GM23338 (cell line): ENCODE measurements around the gene DRAXIN. TPM values are rescaled to one million over a fixed set of nuclear protein-coding genes. Genes with fewer than 3 reads are reported as not detected.

ENCODE experiments used
- ATAC-seq: fragments of 200-7000 bp; cut with Tn5 transposase; 3 replicates; pipeline ENCODE4 v1.9.1; 2020
- DNase-seq: peaks from one replicate; pipeline ENCODE4 v3.0.0-alpha.2; 2015; ENCODE audit warnings: low spot score
- H2AFZ ChIP-seq: fragments of 200-600 bp; sonication (generic); 2 replicates; pipeline ENCODE4 v1.8.0; 2016; ENCODE audit warnings: antibody characterized with exemption, mild to moderate bottlenecking, moderate library complexity
- H3F3A ChIP-seq: fragments of 200-600 bp; sonication (generic); replicated peaks from 2 replicates; pipeline ENCODE4 v1.8.0; 2017; ENCODE audit warnings: antibody characterized with exemption, mixed run types, low read depth
- H3K27ac ChIP-seq: fragments of 200-600 bp; sonication (generic); 2 replicates; pipeline ENCODE4 v1.6.1; 2016; ENCODE audit warnings: low read depth
- H3K27me3 ChIP-seq: fragments of 200-600 bp; sonication (generic); 2 replicates; pipeline ENCODE4 v1.8.0; 2016; ENCODE audit warnings: mild to moderate bottlenecking, mixed run types, moderate library complexity; ENCODE audit not compliant: insufficient read depth
- H3K36me3 ChIP-seq: fragments of 200-600 bp; sonication (generic); 2 replicates; pipeline ENCODE4 v1.8.0; 2016; ENCODE audit warnings: mild to moderate bottlenecking; ENCODE audit not compliant: insufficient read depth
- H3K4me1 ChIP-seq: fragments of 200-600 bp; sonication (generic); 2 replicates; pipeline ENCODE4 v1.8.0; 2016; ENCODE audit warnings: mild to moderate bottlenecking, moderate library complexity; ENCODE audit not compliant: insufficient read depth
- H3K4me2 ChIP-seq: fragments of 200-600 bp; sonication (generic); 2 replicates; pipeline ENCODE4 v1.7.1; 2017; ENCODE audit warnings: mixed run types
- H3K4me3 ChIP-seq: fragments of 200-600 bp; sonication (generic); 2 replicates; pipeline ENCODE4 v1.6.1; 2016; ENCODE audit warnings: mixed run types
- H3K79me2 ChIP-seq: fragments of 200-600 bp; sonication (generic); replicated peaks from 2 replicates; pipeline ENCODE4 v1.8.0; 2017; ENCODE audit warnings: mild to moderate bottlenecking; ENCODE audit not compliant: insufficient read depth
- H3K9me2 ChIP-seq: fragments of 200-600 bp; sonication (generic); 2 replicates; pipeline ENCODE4 v1.8.0; 2017; ENCODE audit not compliant: insufficient read depth
- H4K20me1 ChIP-seq: fragments of 200-600 bp; sonication (generic); replicated peaks from 2 replicates; pipeline ENCODE4 v1.8.0; 2017; ENCODE audit warnings: mild to moderate bottlenecking; ENCODE audit not compliant: insufficient read depth
- H3K27ac Mint-ChIP-seq: 2 replicates; pipeline ENCODE4 v1.8.0; 2020; ENCODE audit warnings: inconsistent platforms, mild to moderate bottlenecking, moderate library complexity, mixed read lengths
- H3K27me3 Mint-ChIP-seq: 3 replicates; pipeline ENCODE4 v1.8.0; 2022; ENCODE audit warnings: low read depth, mild to moderate bottlenecking, moderate library complexity, mixed read lengths, inconsistent platforms; ENCODE audit not compliant: insufficient read depth, poor library complexity
- H3K36me3 Mint-ChIP-seq: 3 replicates; pipeline ENCODE4 v1.8.0; 2021; ENCODE audit warnings: low read depth, mild to moderate bottlenecking, inconsistent platforms, moderate library complexity, mixed read lengths
- H3K4me1 Mint-ChIP-seq: 3 replicates; pipeline ENCODE4 v1.8.0; 2020; ENCODE audit warnings: mild to moderate bottlenecking, inconsistent platforms, mixed read lengths
- H3K4me3 Mint-ChIP-seq: 3 replicates; pipeline ENCODE4 v1.8.0; 2021; ENCODE audit warnings: moderate library complexity, mild to moderate bottlenecking, inconsistent platforms, mixed read lengths
- H3K9me3 Mint-ChIP-seq: 3 replicates; pipeline ENCODE4 v1.8.0; 2020; ENCODE audit warnings: moderate library complexity, mild to moderate bottlenecking, inconsistent platforms, mixed read lengths
- EZH2 ChIP-seq: fragments of 200-600 bp; sonication (generic); IDR thresholded peaks from one replicate; pipeline ENCODE4 v1.8.0; 2017; ENCODE audit warnings: antibody characterized with exemption, mild to moderate bottlenecking, low read depth; ENCODE audit not compliant: unreplicated experiment
- EZH2phosphoT487 ChIP-seq: fragments of 200-600 bp; sonication (generic); IDR thresholded peaks from one replicate; pipeline ENCODE4 v1.8.1; 2018; ENCODE audit warnings: antibody characterized with exemption; ENCODE audit not compliant: unreplicated experiment
- JUNB ChIP-seq: IDR thresholded peaks from one replicate; pipeline ENCODE4 v1.6.1; 2016; ENCODE audit warnings: antibody characterized with exemption; ENCODE audit not compliant: unreplicated experiment
- NANOG ChIP-seq: IDR thresholded peaks from 2 replicates; pipeline ENCODE4 v1.6.1; 2016; ENCODE audit warnings: antibody characterized with exemption, borderline replicate concordance
- REST ChIP-seq: IDR thresholded peaks from one replicate; pipeline ENCODE4 v1.6.1; 2018; ENCODE audit warnings: antibody characterized with exemption; ENCODE audit not compliant: unreplicated experiment
- STAT1 ChIP-seq: IDR thresholded peaks from one replicate; pipeline ENCODE4 v1.6.1; 2016; ENCODE audit warnings: antibody characterized with exemption; ENCODE audit not compliant: unreplicated experiment
- ZNF331 ChIP-seq: fragments of 250-450 bp; sonication (Bioruptor Pico); IDR thresholded peaks from 2 replicates; pipeline ENCODE4 v1.5.0; 2020; ENCODE audit warnings: low read depth, mild to moderate bottlenecking, moderate library complexity
- polyA plus RNA-seq: library from polyadenylated mRNA; unstranded; fragments of >200 nt; fragmentation: Nextera tagmentation; extraction: Ambion mirVana; gene quantifications from 2 replicates; pipeline ENCODE4 v1.2.1, GENCODE V29; 2016
- total RNA-seq: library from RNA; depleted of rRNA; stranded (reverse); fragments of >200 nt; shearing (Covaris generic); gene quantifications from 2 replicates; pipeline ENCODE4 v1.2.3, GENCODE V29; 2014
- TF ChIP-seq, protein P1 (sequence below), 2 experiments: fragments of 200-600 bp in 1 of 2; sonication (generic) in 1 of 2; conservative IDR thresholded peaks; 2 replicates each; pipeline versions ENCODE4 v1.5.1 to v1.6.1; 2016 to 2017; ENCODE audit warnings: antibody characterized with exemption in 2 of 2, low read depth in 2 of 2, mild to moderate bottlenecking in 2 of 2, moderate library complexity in 1 of 2
- TF ChIP-seq, protein P2 (sequence below): IDR thresholded peaks from 2 replicates; pipeline ENCODE4 v1.6.1; 2016; ENCODE audit warnings: antibody characterized with exemption

Gene DRAXIN
- total and polyA plus RNA-seq, 2 experiments from 2014 or later: 7.6 to 23.0 TPM

DNA sequence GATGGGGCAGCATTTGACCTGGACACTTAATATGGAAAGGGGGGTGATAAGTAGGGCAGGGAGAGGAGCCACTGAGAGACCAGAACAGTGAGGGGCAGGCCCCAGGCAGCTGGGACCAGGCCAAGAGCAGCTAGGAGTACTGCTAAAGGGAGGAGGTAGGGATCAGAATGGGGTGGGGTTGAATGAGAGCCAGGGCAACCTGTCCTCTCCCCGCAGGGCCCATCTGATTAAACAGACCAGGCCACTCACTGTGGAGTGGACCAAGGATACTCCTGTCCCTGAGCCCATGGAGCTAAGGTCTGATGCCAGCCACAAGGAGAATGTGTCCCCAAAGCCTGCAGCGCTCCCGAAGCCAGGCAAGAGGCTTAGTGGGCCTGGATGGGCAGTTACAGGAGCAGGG lies 72.6 kb downstream of the DRAXIN start:
- no peak overlapping the region for H3K4me2 ChIP-seq
- no peak overlapping the region for H3K4me3 ChIP-seq
- peaks cover 5% of the 10 kb centered on the region; the same call in 1 of the 2 replicates for H3F3A ChIP-seq
- H3K36me3 ChIP-seq: no peaks in the 10 kb centered on the region
- H3K4me1 Mint-ChIP-seq: peaks cover 14% of the 10 kb centered on the region
- no peak overlapping the region for H3K4me3 Mint-ChIP-seq
- TF ChIP-seq EZH2 (no peak), STAT1 (no peak)
- H4K20me1 ChIP-seq: no peaks in the 10 kb centered on the region
- H3K79me2 ChIP-seq: no peaks in the 10 kb centered on the region
- no peak overlapping the region for H3K27ac ChIP-seq
- no peaks in the 10 kb centered on the region for H3K9me2 ChIP-seq
- H2AFZ ChIP-seq: no peak overlapping the region
- ATAC-seq: no peak
- no peak overlapping the region for H3K27ac Mint-ChIP-seq
- peaks cover 31% of the 10 kb centered on the region for H3K27me3 ChIP-seq
- DNase-seq: no peak
- peaks cover 41% of the 10 kb centered on the region for H3K27me3 Mint-ChIP-seq
- peaks cover 3% of the 10 kb centered on the region; the same call in 1 of the 3 replicates for H3K9me3 Mint-ChIP-seq
- peaks cover 5% of the 10 kb centered on the region; the same call in 1 of the 2 replicates for H3K4me1 ChIP-seq
- H3K36me3 Mint-ChIP-seq: no peaks in the 10 kb centered on the region

DNA sequence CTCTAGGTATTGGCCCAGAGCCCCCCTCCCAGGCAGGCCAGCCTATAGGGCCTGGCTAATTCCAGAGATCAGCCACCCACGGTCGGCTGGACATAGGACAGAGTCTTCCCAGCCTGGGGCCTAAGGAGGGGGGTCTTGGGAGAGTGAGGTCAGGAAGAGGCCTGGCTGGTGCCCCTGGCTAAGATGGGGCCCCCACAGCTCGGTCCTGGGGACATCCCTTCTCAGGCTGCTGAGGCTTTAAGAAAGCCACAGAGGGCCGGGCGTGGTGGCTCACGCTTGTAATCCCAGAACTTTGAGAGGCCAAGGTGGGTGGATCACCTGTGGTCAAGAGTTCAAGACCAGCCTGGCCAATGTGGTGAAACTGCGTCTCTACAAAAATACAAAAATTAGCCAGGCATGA lies 73.0 kb downstream of the DRAXIN start:
- Histone ChIP-seq H4K20me1 (no peaks in the 10 kb centered on the region), H3K4me2 (no peak overlapping the region), H2AFZ (no peak overlapping the region), H3K9me2 (no peaks in the 10 kb centered on the region), H3K4me1 (peaks cover 5% of the 10 kb centered on the region; the same call in 1 of the 2 replicates), H3K27ac (no peak overlapping the region), H3F3A (peaks cover 5% of the 10 kb centered on the region; the same call in 1 of the 2 replicates), H3K36me3 (no peaks in the 10 kb centered on the region), H3K27me3 (peaks cover 31% of the 10 kb centered on the region), H3K4me3 (no peak overlapping the region), H3K79me2 (no peaks in the 10 kb centered on the region)
- H3K4me3 Mint-ChIP-seq: no peak overlapping the region
- no peak for DNase-seq
- H3K27me3 Mint-ChIP-seq: peaks cover 41% of the 10 kb centered on the region
- no peak overlapping the region for H3K27ac Mint-ChIP-seq
- peaks cover 14% of the 10 kb centered on the region for H3K4me1 Mint-ChIP-seq
- H3K36me3 Mint-ChIP-seq: no peaks in the 10 kb centered on the region
- ATAC-seq: no peak
- peaks cover 3% of the 10 kb centered on the region; the same call in 1 of the 3 replicates for H3K9me3 Mint-ChIP-seq
- TF ChIP-seq REST: no peak
- TF ChIP-seq, protein P1, sequence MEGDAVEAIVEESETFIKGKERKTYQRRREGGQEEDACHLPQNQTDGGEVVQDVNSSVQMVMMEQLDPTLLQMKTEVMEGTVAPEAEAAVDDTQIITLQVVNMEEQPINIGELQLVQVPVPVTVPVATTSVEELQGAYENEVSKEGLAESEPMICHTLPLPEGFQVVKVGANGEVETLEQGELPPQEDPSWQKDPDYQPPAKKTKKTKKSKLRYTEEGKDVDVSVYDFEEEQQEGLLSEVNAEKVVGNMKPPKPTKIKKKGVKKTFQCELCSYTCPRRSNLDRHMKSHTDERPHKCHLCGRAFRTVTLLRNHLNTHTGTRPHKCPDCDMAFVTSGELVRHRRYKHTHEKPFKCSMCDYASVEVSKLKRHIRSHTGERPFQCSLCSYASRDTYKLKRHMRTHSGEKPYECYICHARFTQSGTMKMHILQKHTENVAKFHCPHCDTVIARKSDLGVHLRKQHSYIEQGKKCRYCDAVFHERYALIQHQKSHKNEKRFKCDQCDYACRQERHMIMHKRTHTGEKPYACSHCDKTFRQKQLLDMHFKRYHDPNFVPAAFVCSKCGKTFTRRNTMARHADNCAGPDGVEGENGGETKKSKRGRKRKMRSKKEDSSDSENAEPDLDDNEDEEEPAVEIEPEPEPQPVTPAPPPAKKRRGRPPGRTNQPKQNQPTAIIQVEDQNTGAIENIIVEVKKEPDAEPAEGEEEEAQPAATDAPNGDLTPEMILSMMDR (conservative IDR thresholded peaks at IDR 0.05; ENCODE audit: low read depth in 2 of 2): no peak
- TF ChIP-seq, protein P2, sequence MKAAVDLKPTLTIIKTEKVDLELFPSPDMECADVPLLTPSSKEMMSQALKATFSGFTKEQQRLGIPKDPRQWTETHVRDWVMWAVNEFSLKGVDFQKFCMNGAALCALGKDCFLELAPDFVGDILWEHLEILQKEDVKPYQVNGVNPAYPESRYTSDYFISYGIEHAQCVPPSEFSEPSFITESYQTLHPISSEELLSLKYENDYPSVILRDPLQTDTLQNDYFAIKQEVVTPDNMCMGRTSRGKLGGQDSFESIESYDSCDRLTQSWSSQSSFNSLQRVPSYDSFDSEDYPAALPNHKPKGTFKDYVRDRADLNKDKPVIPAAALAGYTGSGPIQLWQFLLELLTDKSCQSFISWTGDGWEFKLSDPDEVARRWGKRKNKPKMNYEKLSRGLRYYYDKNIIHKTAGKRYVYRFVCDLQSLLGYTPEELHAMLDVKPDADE: no peak
- TF ChIP-seq EZH2: no peak
- TF ChIP-seq JUNB: no peak
- TF ChIP-seq NANOG: no peak
- no peak for TF ChIP-seq ZNF331 (CRISPR knock-in tag)
- TF ChIP-seq EZH2phosphoT487: no peak
